22Rv1 (cell line): ENCODE measurements around the gene CDKAL1.

Source experiments
- ZFX ChIP-seq: fragments of 450-650 bp; IDR thresholded peaks from 2 replicates; pipeline ENCODE4 v1.6.1; 2017; ENCODE audit warnings: antibody characterized with exemption, borderline replicate concordance
- TF ChIP-seq, protein P1 (sequence below): fragments of 450-650 bp; IDR thresholded peaks from 2 replicates; pipeline ENCODE4 v1.5.1; 2017; ENCODE audit warnings: mild to moderate bottlenecking

DNA sequence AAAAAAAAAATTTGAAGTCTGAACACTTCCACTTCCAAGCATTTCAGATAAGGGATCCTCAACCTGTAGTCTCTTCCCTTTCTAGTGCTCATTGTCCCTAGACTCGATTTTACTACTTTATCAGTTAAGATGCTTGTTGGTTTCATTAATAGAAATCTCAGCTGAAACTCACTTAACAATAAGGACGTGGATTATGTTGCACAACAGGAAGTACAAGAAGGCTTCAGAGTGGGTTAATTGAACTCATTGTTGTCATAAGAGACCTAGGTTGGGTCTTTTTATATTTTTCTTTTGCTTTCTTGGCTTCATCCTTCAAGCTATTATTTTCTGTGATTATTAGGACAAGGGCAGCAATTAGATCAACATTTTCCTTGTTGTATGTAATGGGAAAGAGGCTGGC lies 175.2 kb downstream of the CDKAL1 start:
- TF ChIP-seq, protein P1, sequence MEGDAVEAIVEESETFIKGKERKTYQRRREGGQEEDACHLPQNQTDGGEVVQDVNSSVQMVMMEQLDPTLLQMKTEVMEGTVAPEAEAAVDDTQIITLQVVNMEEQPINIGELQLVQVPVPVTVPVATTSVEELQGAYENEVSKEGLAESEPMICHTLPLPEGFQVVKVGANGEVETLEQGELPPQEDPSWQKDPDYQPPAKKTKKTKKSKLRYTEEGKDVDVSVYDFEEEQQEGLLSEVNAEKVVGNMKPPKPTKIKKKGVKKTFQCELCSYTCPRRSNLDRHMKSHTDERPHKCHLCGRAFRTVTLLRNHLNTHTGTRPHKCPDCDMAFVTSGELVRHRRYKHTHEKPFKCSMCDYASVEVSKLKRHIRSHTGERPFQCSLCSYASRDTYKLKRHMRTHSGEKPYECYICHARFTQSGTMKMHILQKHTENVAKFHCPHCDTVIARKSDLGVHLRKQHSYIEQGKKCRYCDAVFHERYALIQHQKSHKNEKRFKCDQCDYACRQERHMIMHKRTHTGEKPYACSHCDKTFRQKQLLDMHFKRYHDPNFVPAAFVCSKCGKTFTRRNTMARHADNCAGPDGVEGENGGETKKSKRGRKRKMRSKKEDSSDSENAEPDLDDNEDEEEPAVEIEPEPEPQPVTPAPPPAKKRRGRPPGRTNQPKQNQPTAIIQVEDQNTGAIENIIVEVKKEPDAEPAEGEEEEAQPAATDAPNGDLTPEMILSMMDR = no peak
- no peak for TF ChIP-seq ZFX
